CD8-positive, alpha-beta memory T cell (primary cell): Measurements from ENCODE around the gene JOSD2. TPM values are rescaled to one million over a fixed set of nuclear protein-coding genes. Genes with fewer than 3 reads are reported as not detected.
"Not testable (repeated sequence)": the region's sequence is repeated elsewhere in the genome, so short reads cannot be mapped to it uniquely, and the experiment has no call there.

Source experiments
- CTCF ChIA-PET: fragments of 350-600 bp; sonication (Branson Sonifier 250); formaldehyde crosslinking; loops from one replicate; lab custom pipeline; 2021; ENCODE audit warnings: antibody characterized with exemption; lab: Charles Lee
- POLR2A ChIA-PET: fragments of 350-600 bp; sonication (Branson Sonifier 250); formaldehyde crosslinking; loops from one replicate; lab custom pipeline; 2021; ENCODE audit warnings: antibody characterized with exemption; lab: Charles Lee
- DNase-seq, 5 donors: peaks; one replicate each; pipeline versions ENCODE4 v3.0.0 to v3.0.0-alpha.2; 2020 to 2022; ENCODE audit warnings: mixed read lengths in 1 of 5
- H3K27ac ChIP-seq: one replicate; pipeline ENCODE4 v1.7.0; 2013; ENCODE audit warnings: low read depth, mild to moderate bottlenecking, low read length, moderate library complexity
- H3K27me3 ChIP-seq: 2 replicates; pipeline ENCODE4 v1.7.0; 2013; ENCODE audit warnings: low read length, mild to moderate bottlenecking; ENCODE audit not compliant: insufficient read depth, poor library complexity, severe bottlenecking
- H3K36me3 ChIP-seq: 2 replicates; pipeline ENCODE4 v1.7.0; 2013; ENCODE audit warnings: mild to moderate bottlenecking, low read length, moderate library complexity; ENCODE audit not compliant: insufficient read depth
- H3K4me1 ChIP-seq: 2 replicates; pipeline ENCODE4 v1.7.0; 2013; ENCODE audit warnings: mild to moderate bottlenecking, low read length, moderate library complexity; ENCODE audit not compliant: insufficient read depth
- H3K4me3 ChIP-seq: 2 replicates; pipeline ENCODE4 v1.7.0; 2013; ENCODE audit warnings: mild to moderate bottlenecking, low read length
- H3K9me3 ChIP-seq: 2 replicates; pipeline ENCODE4 v1.7.0; 2013; ENCODE audit warnings: mild to moderate bottlenecking, low read length
- H3K27ac Mint-ChIP-seq, 8 donors: one replicate each; pipeline ENCODE4 v1.8.0; 2020 to 2021; ENCODE audit warnings: mixed read lengths in 8 of 8, mild to moderate bottlenecking in 6 of 8, inconsistent platforms in 3 of 8, moderate library complexity in 3 of 8
- H3K27me3 Mint-ChIP-seq, 2 donors: one replicate each; pipeline ENCODE4 v1.8.0; 2020 to 2021; ENCODE audit warnings: mixed read lengths in 2 of 2, mild to moderate bottlenecking in 1 of 2, moderate library complexity in 1 of 2
- H3K36me3 Mint-ChIP-seq, 3 donors: one replicate each; pipeline ENCODE4 v1.8.0; 2020 to 2021; ENCODE audit warnings: mixed read lengths in 3 of 3, inconsistent platforms in 1 of 3, mild to moderate bottlenecking in 1 of 3
- H3K4me1 Mint-ChIP-seq, 3 donors: one replicate each; pipeline ENCODE4 v1.8.0; 2020 to 2021; ENCODE audit warnings: mixed read lengths in 3 of 3, inconsistent platforms in 1 of 3, mild to moderate bottlenecking in 1 of 3
- H3K4me3 Mint-ChIP-seq, 7 donors: one replicate each; pipeline ENCODE4 v1.8.0; 2020 to 2021; ENCODE audit warnings: mixed read lengths in 7 of 7, mild to moderate bottlenecking in 6 of 7, moderate library complexity in 4 of 7, inconsistent platforms in 2 of 7
- H3K9me3 Mint-ChIP-seq, 5 donors: one replicate each; pipeline ENCODE4 v1.8.0; 2020 to 2022; ENCODE audit warnings: mixed read lengths in 5 of 5, mild to moderate bottlenecking in 3 of 5, moderate library complexity in 2 of 5, inconsistent platforms in 1 of 5
- polyA plus RNA-seq: library from polyadenylated mRNA; unstranded; fragments of 300-500 nt; fragmentation: Illumina TruSeq; gene quantifications from one replicate; pipeline ENCODE4 v1.2.3, GENCODE V29; 2021
- total RNA-seq, 2 experiments: library from RNA; stranded (reverse); gene quantifications; one replicate each; pipeline ENCODE4 v1.2.3, GENCODE V29; 2021

The JOSD2 gene
- total and polyA plus RNA-seq, 3 experiments from 2014 or later: 28.4 to 50.9 (median 47.4) TPM

DNA sequence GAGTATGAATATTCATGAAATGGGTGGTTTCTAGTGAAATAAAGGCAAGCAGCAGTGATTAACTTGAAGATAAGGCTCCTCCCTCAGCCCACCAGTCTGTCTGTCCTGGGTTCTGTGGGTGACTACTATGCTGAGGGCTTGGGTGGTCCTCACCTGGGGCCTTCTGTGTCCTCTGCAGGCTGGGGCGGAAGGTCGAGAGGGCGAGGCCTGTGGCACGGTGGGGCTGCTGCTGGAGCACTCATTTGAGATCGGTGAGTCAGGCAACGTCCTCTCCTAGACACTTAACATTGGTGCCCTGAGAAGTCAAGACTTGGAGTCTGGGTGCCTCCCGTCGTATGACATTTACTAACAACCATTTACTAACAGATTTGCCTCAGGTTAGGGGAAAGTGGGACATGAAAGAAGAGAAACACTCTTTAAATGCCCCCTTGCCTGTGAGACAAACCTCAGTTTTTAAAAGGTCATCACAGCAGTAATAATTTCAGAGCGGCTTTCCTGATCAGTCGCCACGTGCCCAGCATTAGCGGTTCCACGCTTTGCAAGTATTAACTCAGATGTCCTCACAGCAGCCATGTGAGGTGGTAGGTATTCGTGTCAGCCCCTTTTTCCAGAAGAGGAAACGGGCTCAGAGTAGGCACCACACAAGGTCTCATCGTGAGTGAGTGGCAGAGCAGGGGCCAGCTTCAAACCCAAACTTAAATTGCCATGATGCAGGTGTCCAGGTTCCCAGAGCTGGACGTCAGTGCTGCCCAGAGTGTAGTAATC is 33.1 kb downstream of the JOSD2 start:
- Mint-ChIP-seq H3K27me3 (peaks cover 0 to 2% of the 10 kb centered on the region in 2 donors), H3K36me3 (peaks cover 0 to 51% (median 0%) of the 10 kb centered on the region in 3 donors), H3K4me1 (peaks cover 24 to 34% (median 25%) of the 10 kb centered on the region in 3 donors), H3K4me3 (peak overlapping the region; percentile 93 to 99 (median 98)), H3K9me3 (no peaks in the 10 kb centered on the region), H3K27ac (peak overlapping the region; percentile 13 to 98 (median 87))
- DNase-seq: no peak
- Histone ChIP-seq H3K4me3 (peak overlapping the region; percentile 92), H3K27ac (no peak overlapping the region), H3K36me3 (peaks cover 11% of the 10 kb centered on the region), H3K27me3 (no peaks in the 10 kb centered on the region), H3K9me3 (no peaks in the 10 kb centered on the region), H3K4me1 (peaks cover 26% of the 10 kb centered on the region)
- POLR2A ChIA-PET: no interaction called here
- CTCF ChIA-PET: interaction anchor here (1.1 kb wide), 1 partner anchor 17 kb away, joined by 3 read pairs; no protein-coding TSS in a partner anchor

DNA sequence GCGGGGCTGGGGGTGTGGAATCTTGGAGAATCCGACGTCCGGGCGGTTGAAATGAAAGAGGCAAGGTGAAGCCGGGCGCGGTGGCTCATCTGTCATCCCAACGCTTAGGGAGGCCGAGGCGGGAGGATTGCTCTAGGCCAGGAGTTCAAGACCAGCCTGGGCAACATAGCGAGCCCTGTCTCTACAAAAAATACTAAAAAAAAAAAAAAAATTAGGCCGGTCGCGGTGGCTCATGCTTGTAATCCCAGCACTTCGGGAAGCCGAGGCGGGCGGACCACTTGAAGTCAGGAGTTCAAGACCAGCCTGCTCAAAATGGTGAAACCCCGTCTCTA is 34.1 kb downstream of the JOSD2 start:
- H3K9me3 Mint-ChIP-seq: no peaks in the 10 kb centered on the region
- CTCF ChIA-PET: no interaction called here
- POLR2A ChIA-PET: interaction anchor here (0.9 kb wide), 1 partner anchor 34 kb away, joined by 4 read pairs; the partner anchor contains the start of gene JOSD2
- Histone ChIP-seq H3K9me3 (no peaks in the 10 kb centered on the region), H3K4me3 (peak overlapping the region; percentile 92), H3K36me3 (peaks cover 11% of the 10 kb centered on the region), H3K4me1 (peaks cover 26% of the 10 kb centered on the region), H3K27ac (peak overlapping the region; percentile 93), H3K27me3 (no peaks in the 10 kb centered on the region)
- peaks cover 24 to 34% (median 25%) of the 10 kb centered on the region in 3 donors for H3K4me1 Mint-ChIP-seq
- DNase-seq: no peak
- H3K4me3 Mint-ChIP-seq: peak overlapping the region; percentile 93 to 99 (median 98)
- H3K36me3 Mint-ChIP-seq: peaks cover 0 to 42% (median 0%) of the 10 kb centered on the region in 3 donors
- peaks cover 0 to 2% of the 10 kb centered on the region in 2 donors for H3K27me3 Mint-ChIP-seq
- H3K27ac Mint-ChIP-seq: peak overlapping the region; percentile 91 to 98 (median 96)

DNA sequence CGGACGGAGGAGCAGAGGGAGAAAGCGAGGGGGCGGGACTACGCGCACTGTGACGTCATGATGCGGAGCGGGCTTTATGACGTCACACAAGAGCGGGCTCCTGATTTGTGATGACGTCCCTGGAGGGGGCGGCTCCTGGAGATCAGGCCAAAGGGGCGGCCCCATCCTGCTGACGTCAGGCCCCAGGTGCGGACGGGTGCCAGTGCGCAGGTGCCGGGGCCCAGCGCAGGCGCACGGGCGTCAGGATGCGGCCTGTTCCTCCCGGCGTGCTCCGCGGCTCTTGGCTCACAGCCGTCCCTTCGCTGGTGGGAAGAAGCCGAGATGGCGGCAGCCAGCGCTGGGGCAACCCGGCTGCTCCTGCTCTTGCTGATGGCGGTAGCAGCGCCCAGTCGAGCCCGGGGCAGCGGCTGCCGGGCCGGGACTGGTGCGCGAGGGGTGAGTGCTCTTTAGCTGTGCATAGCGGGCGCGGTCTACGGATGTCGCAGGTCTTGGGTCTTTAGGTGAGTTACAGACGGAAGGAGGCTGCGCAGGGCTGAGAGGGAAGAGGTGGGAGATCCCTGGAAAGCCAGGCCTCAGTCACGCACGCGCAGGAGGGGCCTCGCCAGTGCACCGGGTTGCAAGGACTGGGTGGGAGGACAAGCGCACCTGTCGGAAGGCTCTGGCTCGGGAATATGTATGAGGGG is 34.6 kb downstream of the JOSD2 start, which contains the start of the genes EMC10 and GARIN5A:
Gene EMC10, plus strand, starts transcription at position 284 of the 683 bp plus-strand sequence. Its CDS starts 38 bp downstream, at position 322.
Gene GARIN5A, minus strand, starts transcription at position 625 of the 683 bp plus-strand sequence. Its CDS starts 460 bp downstream, at position 165.
- H3K27me3 Mint-ChIP-seq: peaks cover 0 to 2% of the 10 kb centered on the region in 2 donors
- POLR2A ChIA-PET: interaction anchor here (0.5 to 0.9 kb wide), 2 partner anchors 35 to 93 kb away, joined by 3 to 4 read pairs; partner anchors contain the start of gene JOSD2
- H3K36me3 Mint-ChIP-seq: peaks cover 0 to 39% (median 0%) of the 10 kb centered on the region in 3 donors
- Histone ChIP-seq H3K27me3 (no peaks in the 10 kb centered on the region), H3K4me1 (peaks cover 26% of the 10 kb centered on the region), H3K9me3 (no peaks in the 10 kb centered on the region), H3K27ac (peak within 1 kb of the TSS; percentile 93), H3K4me3 (peak within 1 kb of the TSS; percentile 92), H3K36me3 (peaks cover 10% of the 10 kb centered on the region)
- H3K4me3 Mint-ChIP-seq: peak within 1 kb of the TSS; percentile 93 to 99 (median 98)
- DNase-seq: peak; percentile 87 to 96 (median 94)
- H3K9me3 Mint-ChIP-seq: no peaks in the 10 kb centered on the region
- peaks cover 24 to 34% (median 25%) of the 10 kb centered on the region in 3 donors for H3K4me1 Mint-ChIP-seq
- H3K27ac Mint-ChIP-seq: peak within 1 kb of the TSS; percentile 94 to 98 (median 96)
- CTCF ChIA-PET: interaction anchor here (1.5 kb wide), 1 partner anchor 119 kb away, joined by 4 read pairs; no protein-coding TSS in a partner anchor

DNA sequence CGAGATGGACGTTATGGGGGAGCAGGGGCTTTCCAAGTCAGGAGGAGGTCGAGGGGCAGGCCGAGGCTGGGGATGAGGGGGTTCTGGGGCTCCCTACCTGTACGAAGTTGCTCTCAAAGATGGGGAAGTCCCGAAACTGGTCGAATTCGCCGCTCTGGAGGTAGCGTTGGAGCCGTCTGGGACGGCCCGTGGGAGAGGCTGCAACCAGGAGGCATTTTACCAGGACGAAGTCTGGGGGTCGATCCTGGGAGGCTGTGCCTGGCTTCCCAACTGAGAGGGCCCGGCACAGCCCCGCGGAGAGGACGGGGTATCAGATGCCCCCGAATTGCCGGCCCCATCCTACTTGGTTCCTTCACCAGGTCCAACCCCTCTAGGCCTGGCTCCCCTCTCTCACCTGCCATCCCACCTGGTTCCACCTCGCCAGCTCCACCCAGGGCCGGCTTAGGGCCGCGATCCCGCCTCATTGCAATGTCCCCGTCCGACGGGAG is 35.2 kb downstream of the JOSD2 start:
- H3K27ac ChIP-seq: no peak overlapping the region
- peaks cover 0 to 33% (median 0%) of the 10 kb centered on the region in 3 donors for H3K36me3 Mint-ChIP-seq
- H3K9me3 ChIP-seq: no peaks in the 10 kb centered on the region
- DNase-seq: no peak
- no peaks in the 10 kb centered on the region for H3K9me3 Mint-ChIP-seq
- no peaks in the 10 kb centered on the region for H3K27me3 ChIP-seq
- peaks cover 26% of the 10 kb centered on the region for H3K4me1 ChIP-seq
- peak overlapping the region; percentile 86 to 98 (median 94) for H3K27ac Mint-ChIP-seq
- peaks cover 23 to 34% (median 24%) of the 10 kb centered on the region in 3 donors for H3K4me1 Mint-ChIP-seq
- POLR2A ChIA-PET: interaction anchor here (0.5 kb wide), 1 partner anchor 92 kb away, joined by 3 read pairs; no protein-coding TSS in a partner anchor
- H3K36me3 ChIP-seq: peaks cover 7% of the 10 kb centered on the region
- H3K27me3 Mint-ChIP-seq: peaks cover 0 to 2% of the 10 kb centered on the region in 2 donors
- H3K4me3 Mint-ChIP-seq: peak overlapping the region; percentile 93 to 99 (median 98)
- no peak overlapping the region for H3K4me3 ChIP-seq
- CTCF ChIA-PET: interaction anchor here (1.5 kb wide), 1 partner anchor 118 kb away, joined by 4 read pairs; no protein-coding TSS in a partner anchor

DNA sequence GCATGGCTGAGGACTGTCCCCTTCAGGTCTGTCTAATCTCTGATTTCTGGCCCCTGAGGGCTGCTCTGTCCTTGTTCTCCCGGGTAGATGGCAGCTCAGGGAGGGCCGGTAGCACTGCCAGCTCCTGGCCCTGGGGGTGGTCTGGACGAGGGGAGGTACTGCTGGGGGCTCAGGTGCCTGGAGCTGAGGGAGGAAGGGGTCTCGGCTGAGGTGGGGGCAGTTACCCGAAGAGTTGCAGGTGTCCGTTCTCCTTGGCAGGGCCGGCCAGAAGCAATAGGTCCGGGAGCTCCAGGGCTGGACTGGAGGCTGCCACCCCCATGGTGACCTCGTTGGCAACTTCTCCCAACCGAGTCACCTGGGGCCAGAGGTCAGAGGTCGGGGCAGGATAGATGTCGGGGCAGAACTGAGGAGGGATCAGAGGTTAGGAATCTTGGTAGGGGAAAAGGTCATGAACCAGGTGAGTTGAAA is 35.9 kb downstream of the JOSD2 start:
- Mint-ChIP-seq H3K4me1 (peaks cover 23 to 34% (median 24%) of the 10 kb centered on the region in 3 donors), H3K27me3 (peaks cover 0 to 2% of the 10 kb centered on the region in 2 donors), H3K36me3 (peaks cover 0 to 30% (median 0%) of the 10 kb centered on the region in 3 donors), H3K27ac (peak overlapping the region; percentile 60 to 98 (median 84)), H3K4me3 (peak overlapping the region; percentile 30 to 99 (median 95)), H3K9me3 (no peaks in the 10 kb centered on the region)
- POLR2A ChIA-PET: interaction anchor here (0.5 kb wide), 1 partner anchor 91 kb away, joined by 3 read pairs; the partner anchor contains the start of gene POLD1
- CTCF ChIA-PET: interaction anchor here (1.5 kb wide), 1 partner anchor 118 kb away, joined by 4 read pairs; no protein-coding TSS in a partner anchor
- H3K27ac ChIP-seq: no peak overlapping the region
- H3K27me3 ChIP-seq: no peaks in the 10 kb centered on the region
- peaks cover 7% of the 10 kb centered on the region for H3K36me3 ChIP-seq
- H3K9me3 ChIP-seq: no peaks in the 10 kb centered on the region
- H3K4me3 ChIP-seq: no peak overlapping the region
- no peak for DNase-seq
- H3K4me1 ChIP-seq: peaks cover 26% of the 10 kb centered on the region

DNA sequence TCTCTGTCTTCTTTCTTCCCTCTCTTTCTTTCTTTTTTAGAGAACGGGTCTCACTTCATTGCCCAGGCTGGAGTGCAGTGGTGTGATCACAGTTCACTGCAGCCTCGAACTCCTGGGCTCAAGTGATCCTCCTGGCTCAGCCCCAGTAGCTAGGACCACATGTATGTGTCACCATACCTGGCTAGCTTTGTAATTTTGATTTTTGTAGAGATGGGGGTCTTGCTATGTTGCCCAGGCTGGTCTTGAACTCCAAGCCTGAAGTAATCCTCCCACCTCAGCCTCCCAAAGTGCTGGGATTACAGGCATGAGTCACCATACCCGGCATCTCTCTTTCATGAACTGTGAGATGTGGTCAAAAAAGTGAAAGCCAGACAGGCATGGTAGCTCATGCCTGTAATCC is 37.7 kb downstream of the JOSD2 start:
- H3K36me3 ChIP-seq, H3K9me3 Mint-ChIP-seq, H3K27me3 Mint-ChIP-seq, POLR2A ChIA-PET, H3K4me3 Mint-ChIP-seq, DNase-seq, H3K4me3 ChIP-seq, H3K9me3 ChIP-seq, H3K27me3 ChIP-seq, H3K27ac ChIP-seq: not testable (repeated sequence)
- Mint-ChIP-seq H3K36me3 (peaks cover 0 to 18% (median 0%) of the 10 kb centered on the region in 3 donors), H3K27ac (peak overlapping the region in 4 of 8 donors; percentile 13 to 82 (median 38)), H3K4me1 (peaks cover 19 to 26% (median 21%) of the 10 kb centered on the region in 3 donors)
- peaks cover 15% of the 10 kb centered on the region for H3K4me1 ChIP-seq
- CTCF ChIA-PET: interaction anchor here (0.9 kb wide), 1 partner anchor 97 kb away, joined by 3 read pairs; the partner anchor contains the start of gene NR1H2

DNA sequence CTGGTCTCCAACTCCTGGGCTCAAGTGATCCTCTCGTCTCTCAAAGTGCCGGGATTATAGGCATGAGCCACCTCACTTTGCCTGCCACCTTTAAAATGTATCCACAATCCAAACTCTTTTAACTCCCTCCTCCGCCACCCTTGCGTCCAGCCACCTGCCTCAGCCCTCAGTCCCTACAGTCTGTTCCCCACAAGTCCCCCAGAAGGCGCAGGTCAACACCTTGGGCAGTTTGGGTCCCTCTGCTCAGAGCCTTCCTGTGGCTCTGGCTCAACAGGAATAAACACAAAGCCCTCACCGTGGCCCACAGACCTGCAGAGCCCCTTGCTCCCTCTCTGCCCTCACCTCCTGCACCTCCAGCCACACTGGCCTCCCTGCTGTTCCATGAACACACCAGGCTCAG is 42.2 kb downstream of the JOSD2 start:
- Histone ChIP-seq H3K36me3 (no peaks in the 10 kb centered on the region), H3K9me3 (no peaks in the 10 kb centered on the region), H3K4me1 (no peaks in the 10 kb centered on the region), H3K27ac (no peak overlapping the region), H3K27me3 (no peaks in the 10 kb centered on the region), H3K4me3 (no peak overlapping the region)
- H3K9me3 Mint-ChIP-seq: no peaks in the 10 kb centered on the region
- H3K36me3 Mint-ChIP-seq: no peaks in the 10 kb centered on the region
- no peaks in the 10 kb centered on the region for H3K4me1 Mint-ChIP-seq
- H3K27me3 Mint-ChIP-seq: peaks cover 4 to 14% of the 10 kb centered on the region in 2 donors
- no peak for DNase-seq
- POLR2A ChIA-PET: no interaction called here
- CTCF ChIA-PET: no interaction called here
- peak overlapping the region in 1 of 8 donors; percentile 47 for H3K27ac Mint-ChIP-seq
- no peak overlapping the region for H3K4me3 Mint-ChIP-seq
